ENCODE measurements around the gene SMS. TPM values are rescaled to one million over a fixed set of nuclear protein-coding genes. Genes with fewer than 3 reads are reported as not detected.
"Not testable (repeated sequence)": the region's sequence is repeated elsewhere in the genome, so short reads cannot be mapped to it uniquely, and the experiment has no call there.

SMS gene
- total and polyA plus RNA-seq, 2 donors (not counting 1 experiment from before 2014, with no cell fraction given): 129 to 252 TPM

DNA sequence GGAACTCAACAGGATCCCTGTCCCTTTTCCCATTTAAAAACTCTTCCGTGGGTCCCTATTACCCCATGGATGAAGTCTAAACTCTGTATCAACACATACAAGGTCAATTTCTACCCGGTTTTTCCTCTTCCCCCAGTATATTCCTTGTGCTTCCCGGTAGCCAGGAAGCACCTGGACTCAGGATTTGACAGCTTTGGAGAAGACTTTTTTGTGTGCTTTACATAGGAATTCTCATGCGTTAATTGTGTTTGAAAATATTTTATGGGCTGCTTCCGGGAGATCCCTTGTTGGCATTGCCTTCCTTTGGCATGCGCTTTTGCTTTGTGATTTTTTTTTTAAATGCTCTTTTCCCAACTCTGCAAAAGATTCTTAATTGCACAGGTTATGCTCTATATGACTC lies 7.2 kb downstream of the SMS start:
- peaks cover 2% of the 10 kb centered on the region for H4K20me1 ChIP-seq (ENCODE audit: control insufficient read depth, extremely low read depth, insufficient read depth, low read length)
- no peak for DNase-seq (ENCODE audit: low read depth in 2 of 2)
- no peaks in the 10 kb centered on the region for H3K9me3 ChIP-seq (ENCODE audit: control insufficient read depth, insufficient read depth, low read depth, low read length)
- H3K79me2 ChIP-seq (ENCODE audit: control insufficient read depth, insufficient read depth, low read length): peaks cover 94% of the 10 kb centered on the region
- H3K27me3 ChIP-seq (ENCODE audit: control insufficient read depth, insufficient read depth, low read length): no peaks in the 10 kb centered on the region
- H3K4me2 ChIP-seq (ENCODE audit: extremely low read depth, insufficient read depth, low read length): no peak overlapping the region
- H3K27ac ChIP-seq (ENCODE audit: insufficient read depth, low read length): peak overlapping the region; percentile 53
- H3K4me1 ChIP-seq (ENCODE audit: control insufficient read depth, extremely low read depth, insufficient read depth, low read length): peaks cover 13% of the 10 kb centered on the region
- no peaks in the 10 kb centered on the region for H3K36me3 ChIP-seq (ENCODE audit: control insufficient read depth, insufficient read depth, low read length)
- no peak overlapping the region for H2AFZ ChIP-seq (ENCODE audit: low read length)
- H3K4me3 ChIP-seq (replicated peaks in 1 of 4; ENCODE audit: control extremely low read depth in 1 of 4, insufficient read depth in 1 of 4, low read depth in 3 of 4, low read length in 4 of 4): no peak overlapping the region
- TF ChIP-seq CTCF (conservative IDR thresholded peaks at IDR 0.05 in 1 of 2, IDR thresholded peaks at IDR 0.05 in 1 of 2; ENCODE audit: low read depth in 1 of 2, low read length in 2 of 2): no peak
- no peak for TF ChIP-seq EZH2 (IDR thresholded peaks at IDR 0.05; ENCODE audit: low read length, missing control alignments)
- H3K9ac ChIP-seq (ENCODE audit: insufficient read depth, low read length): no peak overlapping the region

DNA sequence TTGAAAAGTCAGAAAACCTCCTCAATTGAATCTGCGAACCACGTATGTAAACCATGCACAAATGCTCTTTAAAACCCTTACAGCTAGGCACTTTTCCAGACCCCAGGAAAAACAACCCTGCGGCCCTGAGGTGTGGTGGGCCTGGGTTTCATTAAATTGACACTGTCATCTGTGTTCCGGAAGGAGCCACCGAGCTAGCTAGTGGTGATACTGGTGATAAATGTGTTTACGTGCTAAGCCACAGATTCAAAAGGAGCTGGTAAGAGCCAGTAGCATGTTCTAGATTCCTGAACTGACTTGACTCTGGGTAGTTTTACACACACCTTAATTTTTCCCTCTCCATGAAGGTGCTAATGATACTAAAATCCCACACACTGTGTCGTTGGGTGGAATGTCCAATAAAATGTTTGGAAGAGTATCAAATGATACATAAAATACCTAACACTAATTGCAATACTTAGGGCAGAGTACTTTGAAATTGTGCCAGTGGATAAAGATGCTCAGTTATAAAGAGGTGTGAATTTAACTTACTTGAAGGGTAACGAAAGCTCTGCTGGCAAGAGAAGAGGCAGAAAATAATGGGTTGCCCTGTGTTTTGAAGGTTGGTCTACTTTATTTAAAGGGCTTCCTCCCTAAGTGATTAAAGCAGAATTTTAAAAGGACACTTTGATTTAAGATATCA lies 8.5 kb downstream of the SMS start:
- Histone ChIP-seq H3K4me2 (ENCODE audit: extremely low read depth, insufficient read depth, low read length) (no peak overlapping the region), H3K27me3 (ENCODE audit: control insufficient read depth, insufficient read depth, low read length) (no peaks in the 10 kb centered on the region), H4K20me1 (ENCODE audit: control insufficient read depth, extremely low read depth, insufficient read depth, low read length) (peaks cover under 1% of the 10 kb centered on the region), H3K79me2 (ENCODE audit: control insufficient read depth, insufficient read depth, low read length) (peaks cover 97% of the 10 kb centered on the region), H3K36me3 (ENCODE audit: control insufficient read depth, insufficient read depth, low read length) (no peaks in the 10 kb centered on the region), H3K4me3 (replicated peaks in 1 of 4; ENCODE audit: control extremely low read depth in 1 of 4, insufficient read depth in 1 of 4, low read depth in 3 of 4, low read length in 4 of 4) (no peak overlapping the region), H2AFZ (ENCODE audit: low read length) (no peak overlapping the region), H3K4me1 (ENCODE audit: control insufficient read depth, extremely low read depth, insufficient read depth, low read length) (peaks cover 13% of the 10 kb centered on the region), H3K9me3 (ENCODE audit: control insufficient read depth, insufficient read depth, low read depth, low read length) (no peaks in the 10 kb centered on the region), H3K9ac (ENCODE audit: insufficient read depth, low read length) (no peak overlapping the region), H3K27ac (ENCODE audit: insufficient read depth, low read length) (no peak overlapping the region)
- TF ChIP-seq CTCF (conservative IDR thresholded peaks at IDR 0.05 in 1 of 2, IDR thresholded peaks at IDR 0.05 in 1 of 2; ENCODE audit: low read depth in 1 of 2, low read length in 2 of 2): no peak
- TF ChIP-seq EZH2 (IDR thresholded peaks at IDR 0.05; ENCODE audit: low read length, missing control alignments): no peak
- DNase-seq (ENCODE audit: low read depth in 2 of 2): no peak

DNA sequence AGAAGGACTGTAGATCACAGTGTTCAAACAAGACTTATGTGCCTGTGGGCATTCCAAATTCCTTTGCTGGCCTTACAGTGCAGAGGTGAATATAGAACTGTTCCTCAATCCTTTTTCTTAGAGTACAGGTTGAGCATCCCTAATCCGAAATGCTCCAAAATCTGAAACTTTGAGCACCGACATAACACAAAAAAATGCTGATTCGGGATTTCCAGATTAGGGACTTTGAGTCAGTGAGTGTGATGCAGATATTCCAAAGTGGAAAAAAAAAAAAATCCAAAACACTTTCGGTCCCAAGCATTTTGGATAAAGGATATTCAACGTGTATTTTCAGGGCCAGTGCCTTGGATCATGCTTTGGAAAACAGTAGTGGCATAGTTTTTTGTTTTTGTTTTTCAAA lies 9.2 kb downstream of the SMS start:
- H3K27ac ChIP-seq (ENCODE audit: insufficient read depth, low read length): no peak overlapping the region
- TF ChIP-seq CTCF (conservative IDR thresholded peaks at IDR 0.05 in 1 of 2, IDR thresholded peaks at IDR 0.05 in 1 of 2; ENCODE audit: low read depth in 1 of 2, low read length in 2 of 2): no peak
- TF ChIP-seq EZH2 (IDR thresholded peaks at IDR 0.05; ENCODE audit: low read length, missing control alignments): no peak
- no peak overlapping the region for H2AFZ ChIP-seq (ENCODE audit: low read length)
- no peaks in the 10 kb centered on the region for H3K36me3 ChIP-seq (ENCODE audit: control insufficient read depth, insufficient read depth, low read length)
- H3K9me3 ChIP-seq (ENCODE audit: control insufficient read depth, insufficient read depth, low read depth, low read length): no peaks in the 10 kb centered on the region
- no peaks in the 10 kb centered on the region for H3K27me3 ChIP-seq (ENCODE audit: control insufficient read depth, insufficient read depth, low read length)
- H4K20me1 ChIP-seq (ENCODE audit: control insufficient read depth, extremely low read depth, insufficient read depth, low read length): no peaks in the 10 kb centered on the region
- peaks cover 10% of the 10 kb centered on the region for H3K4me1 ChIP-seq (ENCODE audit: control insufficient read depth, extremely low read depth, insufficient read depth, low read length)
- H3K4me3 ChIP-seq (replicated peaks in 1 of 4; ENCODE audit: control extremely low read depth in 1 of 4, insufficient read depth in 1 of 4, low read depth in 3 of 4, low read length in 4 of 4): no peak overlapping the region
- peaks cover 98% of the 10 kb centered on the region for H3K79me2 ChIP-seq (ENCODE audit: control insufficient read depth, insufficient read depth, low read length)
- H3K9ac ChIP-seq (ENCODE audit: insufficient read depth, low read length): no peak overlapping the region
- H3K4me2 ChIP-seq (ENCODE audit: extremely low read depth, insufficient read depth, low read length): no peak overlapping the region
- no peak for DNase-seq (ENCODE audit: low read depth in 2 of 2)

DNA sequence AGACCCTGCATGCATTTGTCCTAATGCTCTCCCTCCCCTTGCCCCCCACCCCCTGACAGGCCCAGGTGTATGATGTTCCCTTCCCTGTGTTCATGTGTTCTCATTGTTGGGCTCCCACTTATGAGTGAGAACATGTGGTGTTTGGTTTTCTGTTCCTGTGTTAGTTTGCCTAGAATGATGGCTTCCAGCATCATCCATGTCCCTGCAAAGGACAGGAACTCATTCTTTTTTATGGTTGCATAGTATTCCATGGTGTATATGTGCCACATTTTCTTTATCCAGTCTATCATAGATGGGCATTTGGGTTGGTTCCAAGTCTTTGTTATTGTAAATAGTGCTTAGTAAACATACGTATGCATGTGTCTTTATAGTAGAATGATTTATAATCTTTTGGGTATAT lies 10.0 kb downstream of the SMS start:
- H2AFZ ChIP-seq (ENCODE audit: low read length); H3K9ac ChIP-seq (ENCODE audit: insufficient read depth, low read length); H4K20me1 ChIP-seq (ENCODE audit: control insufficient read depth, extremely low read depth, insufficient read depth, low read length); H3K4me1 ChIP-seq (ENCODE audit: control insufficient read depth, extremely low read depth, insufficient read depth, low read length); H3K9me3 ChIP-seq (ENCODE audit: control insufficient read depth, insufficient read depth, low read depth, low read length); DNase-seq (ENCODE audit: low read depth in 2 of 2); H3K4me2 ChIP-seq (ENCODE audit: extremely low read depth, insufficient read depth, low read length); H3K27me3 ChIP-seq (ENCODE audit: control insufficient read depth, insufficient read depth, low read length); H3K4me3 ChIP-seq (replicated peaks in 1 of 4; ENCODE audit: control extremely low read depth in 1 of 4, insufficient read depth in 1 of 4, low read depth in 3 of 4, low read length in 4 of 4); H3K36me3 ChIP-seq (ENCODE audit: control insufficient read depth, insufficient read depth, low read length); H3K27ac ChIP-seq (ENCODE audit: insufficient read depth, low read length): not testable (repeated sequence)
- peaks cover 98% of the 10 kb centered on the region for H3K79me2 ChIP-seq (ENCODE audit: control insufficient read depth, insufficient read depth, low read length)
